DMS53 (cell line): ENCODE data around the gene TMEM184B.
A peak's percentile ranks its signal among the peaks of the same experiment; 100 is the strongest.

Experiments
- DNase-seq: peaks from one replicate; lab custom pipeline; 2025; lab: John Stamatoyannopoulos, UW

Gene TMEM184B

DNA sequence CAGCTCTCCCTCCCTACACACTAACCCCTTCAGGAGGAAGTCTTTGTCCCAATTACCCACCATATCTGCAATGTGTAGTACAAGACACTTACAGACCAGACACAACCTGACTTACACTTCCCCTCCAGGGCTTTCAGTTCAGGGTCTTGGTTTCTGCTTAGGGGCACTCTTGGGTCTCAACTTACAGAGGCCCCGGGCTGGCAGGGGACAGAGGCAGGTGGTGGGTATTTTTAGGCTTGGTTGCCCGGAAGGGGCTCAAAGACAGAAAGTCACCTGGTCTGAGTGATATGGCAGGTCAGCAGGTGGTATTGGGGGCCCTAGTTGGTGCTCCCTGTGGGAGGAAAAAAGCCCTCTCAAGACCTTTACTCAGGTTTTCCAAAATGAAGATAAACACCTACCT, 3.4 kb upstream of the TMEM184B start:
- no peak for DNase-seq

DNA sequence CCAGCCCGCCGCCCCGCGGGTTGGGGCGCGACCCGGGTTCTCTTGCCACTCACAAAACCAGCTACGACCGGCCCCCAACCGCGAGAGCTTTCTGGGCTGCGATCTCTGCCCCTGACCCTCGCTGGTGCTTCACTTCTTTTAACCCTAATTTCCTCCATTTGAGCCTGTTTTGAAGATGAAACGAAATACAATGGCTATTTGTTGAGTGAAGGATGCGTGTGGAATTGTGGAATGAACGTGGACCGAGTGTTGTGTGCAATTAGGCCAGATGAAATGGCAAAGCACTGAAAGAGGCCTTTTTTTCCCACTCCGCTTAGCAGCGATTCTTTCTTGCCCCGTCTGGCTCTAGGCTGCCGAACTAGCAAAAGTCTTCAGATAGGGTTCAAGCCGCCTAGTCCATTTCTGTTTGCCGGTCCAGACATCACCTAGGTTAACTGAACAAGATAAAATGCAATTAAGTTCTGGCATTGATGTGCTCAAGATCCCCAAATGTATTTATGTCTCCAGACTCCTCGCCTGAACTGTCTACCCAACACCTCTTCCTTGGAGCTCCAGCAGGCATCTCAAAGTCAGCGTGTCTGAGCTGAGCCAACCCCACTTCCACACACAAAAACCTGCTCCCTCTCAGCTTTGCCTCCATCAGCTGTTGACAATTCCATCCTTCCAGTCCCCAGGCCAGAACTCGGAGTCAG, 471 bp upstream of the TMEM184B start:
- DNase-seq: no peak

DNA sequence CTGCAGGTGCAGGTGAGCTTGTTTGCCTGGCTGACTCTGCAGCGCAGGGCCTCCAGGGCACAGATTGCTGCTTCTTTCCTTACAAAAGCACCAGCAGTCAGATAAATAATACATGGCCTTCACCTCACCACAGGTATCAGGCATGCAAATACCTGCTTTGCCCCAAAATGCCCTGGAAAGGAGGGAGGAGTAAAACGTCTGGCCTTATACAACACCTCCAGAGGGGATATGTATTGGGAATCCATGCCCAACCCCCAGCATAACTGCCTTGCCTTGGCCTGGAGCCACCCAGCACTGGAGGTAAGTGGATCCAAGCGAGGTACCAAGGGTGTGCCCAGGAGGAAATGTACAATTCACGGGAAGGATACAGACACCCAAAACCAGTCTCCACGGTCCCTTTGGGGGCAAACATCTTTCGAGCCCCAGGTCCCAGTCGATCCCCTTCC, 860 bp downstream of the TMEM184B start:
- peak; percentile 52 for DNase-seq

DNA sequence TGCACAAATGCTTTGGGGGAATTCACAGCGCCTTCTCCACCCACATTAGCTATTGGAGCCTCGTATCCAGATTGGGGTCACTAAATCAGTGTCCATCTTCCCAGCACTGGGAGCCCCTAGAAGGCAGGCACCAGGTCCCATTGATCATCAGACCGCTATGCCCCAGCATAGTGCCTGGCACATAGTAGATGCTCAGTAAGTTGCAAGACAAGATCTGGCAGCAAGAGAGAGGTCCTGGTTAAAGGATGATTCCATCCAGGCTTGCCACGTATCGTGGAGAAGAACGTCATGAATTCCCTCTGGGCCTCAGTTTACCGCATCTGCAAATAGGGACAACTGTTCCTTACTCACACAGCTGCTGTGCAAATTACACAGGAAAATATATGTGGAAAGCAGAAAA, 1.7 kb downstream of the TMEM184B start:
- no peak for DNase-seq

DNA sequence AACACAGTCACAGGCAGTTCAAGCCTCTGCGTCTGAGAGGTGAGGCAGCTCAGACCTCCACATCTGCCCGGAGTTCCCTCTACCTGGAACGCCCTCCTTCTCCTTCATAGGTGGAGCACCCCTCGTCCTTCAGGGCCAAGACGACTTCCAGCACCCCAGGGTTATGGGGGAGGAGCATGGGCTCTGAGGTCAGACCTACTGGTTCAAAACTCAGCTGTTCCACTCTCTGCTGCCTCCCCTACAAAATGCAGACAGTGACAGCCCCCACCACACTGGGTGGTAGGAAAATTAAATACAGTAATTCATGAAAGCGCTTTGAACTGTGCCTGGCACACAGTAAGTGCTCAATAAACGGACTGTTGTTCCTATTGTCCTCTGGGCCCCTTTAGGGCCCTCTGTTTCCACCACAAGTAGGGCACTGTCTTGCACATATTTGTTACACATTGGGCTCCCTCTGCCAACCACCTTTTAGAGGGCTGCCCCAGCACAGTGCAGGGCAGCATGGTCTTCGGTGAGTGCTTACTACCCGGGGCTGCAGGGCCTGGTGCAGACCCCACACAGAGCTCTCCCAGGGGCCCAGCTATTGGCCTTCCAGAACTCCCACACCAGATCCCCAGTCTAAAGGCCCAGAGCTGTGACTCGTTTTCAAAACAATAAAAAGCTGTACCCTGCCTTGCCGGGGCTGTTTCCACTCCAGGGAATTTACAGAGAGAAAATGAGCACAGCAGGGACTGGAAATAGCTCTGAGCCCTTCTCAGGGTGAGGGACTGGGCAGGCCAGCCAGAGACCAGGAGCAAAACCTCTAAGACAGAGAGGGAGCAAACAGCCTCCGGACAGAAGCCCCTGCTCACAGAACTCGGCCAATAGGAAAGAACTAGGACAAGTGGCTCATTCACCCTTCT, 2.5 kb downstream of the TMEM184B start:
- no peak for DNase-seq

DNA sequence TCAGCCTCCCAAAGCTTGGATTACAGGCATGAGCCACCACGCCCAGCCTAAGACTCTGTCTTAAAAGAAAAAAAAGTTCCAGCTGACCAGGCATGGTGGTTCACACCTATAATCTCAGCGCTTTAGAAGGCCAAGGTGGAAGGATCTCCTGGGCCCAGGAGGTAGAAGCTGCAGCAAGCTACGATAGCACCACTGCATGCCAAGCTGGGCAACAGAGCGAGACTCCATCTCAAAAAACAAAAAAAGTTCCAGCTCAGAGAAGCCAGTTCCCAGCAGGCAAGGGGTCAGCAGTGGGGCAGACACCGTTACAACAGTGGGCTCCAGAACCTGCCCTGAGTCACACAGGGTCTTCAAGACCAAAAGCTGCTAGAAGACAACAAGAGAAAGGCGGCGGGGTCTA, 3.3 kb downstream of the TMEM184B start:
- no peak for DNase-seq

DNA sequence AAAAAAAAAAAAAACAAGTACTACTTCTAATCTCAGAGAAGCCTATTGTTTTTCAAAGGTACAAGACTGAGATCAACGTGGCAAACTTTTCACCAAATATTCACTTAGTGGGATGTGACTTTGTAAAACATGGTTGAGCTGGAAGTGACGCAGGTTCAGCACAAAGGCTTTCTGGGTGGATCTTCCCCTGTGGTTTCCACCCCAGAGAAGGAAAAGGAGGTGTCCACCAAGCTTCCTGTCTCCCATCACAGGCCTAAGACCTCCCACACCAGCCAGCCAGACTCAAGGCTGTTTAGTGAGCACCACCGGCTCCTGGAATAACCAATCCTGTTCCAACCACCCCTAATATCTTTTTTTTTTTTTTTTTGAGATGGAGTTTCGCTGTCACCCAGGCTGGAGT, 5.7 kb downstream of the TMEM184B start:
- no peak for DNase-seq

DNA sequence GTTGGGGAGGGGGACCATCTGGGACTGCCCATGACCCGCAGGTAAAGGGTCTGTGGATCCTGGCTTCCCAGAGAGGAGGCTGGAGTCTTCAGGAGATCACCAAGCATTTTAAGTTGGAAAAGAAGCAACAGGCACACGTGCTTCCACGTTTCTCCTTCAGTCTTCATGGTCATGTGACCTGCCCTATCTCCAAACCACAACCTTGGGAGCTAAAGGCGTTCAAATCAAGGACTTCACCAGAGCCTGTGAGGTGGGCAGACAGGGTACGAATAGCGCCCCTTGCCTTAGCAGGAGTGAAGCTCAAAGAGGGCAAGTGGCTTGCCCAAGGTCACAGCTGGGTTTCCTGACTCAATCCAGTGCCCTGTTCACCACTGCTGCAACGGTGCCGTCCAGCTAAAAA, 6.7 kb downstream of the TMEM184B start:
- DNase-seq: no peak

DNA sequence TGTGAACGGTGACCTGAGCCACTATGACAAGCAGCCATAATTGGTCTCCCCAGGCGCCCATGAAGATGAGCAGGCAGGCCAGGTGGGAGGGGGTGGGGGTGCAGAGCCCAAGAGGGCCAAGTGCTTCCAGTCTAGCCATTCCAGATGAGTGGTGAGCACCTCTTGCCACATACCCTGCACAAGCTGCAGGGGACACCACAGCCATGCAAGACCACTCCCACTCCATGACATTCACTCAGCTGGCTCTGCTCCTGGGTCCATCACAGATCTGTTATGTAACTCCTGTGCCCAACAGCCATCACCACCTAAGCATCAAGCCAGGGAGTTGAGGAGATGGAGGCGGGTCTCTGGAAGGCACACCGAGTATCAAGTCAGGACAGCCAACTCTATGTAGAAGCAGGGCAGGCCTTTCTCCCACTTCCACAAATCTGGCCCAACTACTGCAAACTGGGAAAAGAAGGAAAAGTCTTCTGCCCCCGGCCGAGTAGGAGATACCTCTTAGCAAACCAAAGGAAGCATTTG, 8.4 kb downstream of the TMEM184B start:
- DNase-seq: no peak

DNA sequence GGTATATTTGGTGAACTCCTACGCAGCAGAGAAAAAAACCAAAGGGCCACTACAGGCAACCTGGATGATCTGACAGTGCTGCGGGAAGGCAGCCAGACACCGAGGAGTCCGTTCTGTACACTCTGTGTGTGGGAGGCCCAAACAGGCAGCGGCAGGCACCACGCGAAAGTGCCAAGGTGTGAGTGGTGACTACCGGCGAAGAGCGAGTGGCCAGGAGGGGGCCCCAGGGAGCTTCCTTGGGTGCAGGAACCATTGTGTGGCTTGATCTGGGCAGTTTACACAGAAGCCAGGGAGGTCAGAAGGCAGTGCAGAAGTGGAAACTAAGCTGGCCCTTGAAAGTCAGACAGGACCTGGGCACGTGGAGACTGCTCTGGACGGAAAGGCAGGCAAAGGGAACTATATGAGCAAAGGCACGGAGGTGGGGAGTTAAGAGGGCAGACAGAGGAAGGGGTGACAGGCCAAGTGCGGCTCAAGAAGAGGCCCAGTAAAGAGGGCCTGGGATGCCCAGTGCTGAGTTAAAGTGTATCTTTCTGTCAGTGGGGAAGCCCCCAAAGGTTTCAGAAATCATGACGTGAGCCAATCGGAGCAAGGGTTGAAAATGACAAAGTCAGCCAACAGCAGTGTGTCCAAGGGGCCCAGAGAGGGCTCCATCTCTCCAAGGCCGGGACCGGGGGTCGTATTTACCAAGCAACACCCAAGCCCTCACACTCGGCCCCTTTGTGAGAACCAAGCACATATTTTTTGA, 10.6 kb downstream of the TMEM184B start:
- peak; percentile 23 for DNase-seq

DNA sequence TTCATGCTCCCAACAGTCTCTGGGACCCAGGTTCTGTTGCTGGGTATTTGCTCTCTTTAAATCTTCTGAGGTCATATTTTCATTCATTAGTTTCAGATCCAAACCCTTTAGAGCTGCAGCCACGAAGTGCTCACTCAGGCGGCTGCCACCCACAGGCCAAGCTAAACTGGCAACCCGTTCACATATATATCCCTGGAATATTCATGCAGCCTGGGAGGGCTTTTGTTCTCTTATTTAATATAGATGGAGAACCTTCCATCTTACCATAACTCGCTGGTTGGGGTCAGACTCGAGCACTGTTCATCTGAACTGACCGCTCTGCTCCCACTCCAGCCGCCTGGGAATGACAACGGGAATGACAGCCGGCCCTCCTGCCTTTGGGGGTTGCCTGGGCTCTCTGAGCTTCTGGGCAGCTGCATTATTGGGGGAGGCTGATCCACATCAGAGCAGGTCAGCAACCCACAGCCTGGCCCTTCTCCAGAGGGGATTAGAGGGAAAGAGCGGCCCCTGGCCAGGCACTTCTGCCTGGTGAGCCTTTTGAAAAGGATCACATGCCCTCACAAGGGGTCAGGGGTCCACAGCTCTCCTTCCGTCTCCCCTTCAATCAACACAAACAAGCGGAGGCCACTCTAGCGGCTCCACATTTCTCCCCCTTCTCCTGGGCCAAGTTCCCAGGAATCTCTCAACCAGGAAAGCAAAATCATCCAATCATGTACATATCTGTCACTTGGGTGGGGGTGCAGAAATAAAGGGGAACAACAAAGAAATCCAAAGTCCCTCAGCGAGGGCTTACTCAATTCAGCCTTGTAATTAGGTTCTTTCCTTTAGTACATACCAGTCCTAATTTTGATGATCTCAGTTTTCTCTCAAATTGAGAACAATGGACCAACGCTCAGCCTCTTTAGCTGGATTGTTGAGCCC, 11.8 kb downstream of the TMEM184B start:
- no peak for DNase-seq

DNA sequence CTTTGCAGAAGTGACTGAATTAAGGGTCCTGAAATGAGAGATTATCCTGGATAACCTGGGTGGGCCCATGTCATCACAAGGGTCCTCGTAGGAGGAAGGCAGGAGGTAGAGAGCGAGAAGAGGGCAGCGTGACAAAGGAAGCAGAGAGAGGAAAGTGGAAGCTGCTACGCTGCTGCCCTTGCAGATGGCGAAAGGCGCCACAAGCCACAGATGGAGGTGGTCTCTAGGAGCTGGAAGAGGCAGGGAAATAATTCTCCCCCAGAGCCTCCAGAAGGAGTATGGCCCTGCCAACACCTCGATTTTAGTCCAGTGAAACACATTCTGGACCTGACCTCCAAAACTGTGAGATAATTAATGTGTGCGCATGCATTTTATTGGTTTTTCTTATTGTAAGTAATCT, 13.4 kb downstream of the TMEM184B start:
- no peak for DNase-seq

DNA sequence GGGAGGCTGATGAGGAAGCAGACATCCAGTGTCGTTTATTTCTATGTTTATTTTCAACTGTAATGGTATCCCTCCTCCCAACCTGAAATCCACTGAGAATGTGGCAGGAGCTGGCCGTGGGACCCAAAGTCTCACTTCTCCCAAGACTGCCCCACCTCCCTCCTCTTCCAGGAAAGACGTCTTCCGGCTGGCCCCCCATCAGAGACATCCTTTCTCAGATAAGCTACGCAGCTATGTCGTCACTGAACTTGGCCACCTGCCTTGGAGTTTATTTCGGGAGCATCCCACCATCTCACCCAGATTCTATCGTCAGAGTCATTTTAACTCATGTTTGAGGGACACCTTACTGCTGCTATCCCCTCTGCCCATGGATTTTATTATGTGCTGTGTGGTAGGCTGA, 13.9 kb downstream of the TMEM184B start:
- no peak for DNase-seq

DNA sequence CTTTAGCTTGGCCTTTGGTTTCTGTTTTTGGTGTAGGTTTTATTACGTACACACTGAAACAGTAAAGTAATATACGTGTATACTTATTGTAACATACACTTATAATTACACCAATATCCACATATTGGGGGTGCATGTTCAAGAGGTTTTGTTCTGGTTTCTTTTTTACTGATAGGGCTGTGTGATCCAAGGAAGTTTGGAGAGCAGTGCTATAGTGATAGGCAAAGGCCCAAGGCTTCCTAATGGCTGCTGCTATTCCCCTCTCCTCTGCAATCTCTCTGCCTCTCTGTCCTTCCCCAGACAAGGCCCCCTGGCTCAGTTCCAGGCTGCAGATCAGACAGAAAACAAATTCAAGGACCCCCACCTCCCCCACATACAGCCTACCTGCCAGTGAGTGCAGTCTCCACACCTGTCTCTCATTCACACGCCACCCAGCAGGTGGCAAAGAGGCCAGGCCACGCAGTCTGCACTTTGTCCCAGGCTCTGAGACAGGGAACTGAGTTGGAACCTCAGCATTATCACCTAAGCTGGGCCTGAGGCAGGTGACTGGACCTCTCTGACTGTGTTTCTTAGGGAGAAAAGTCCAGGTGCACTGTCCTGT, 15.1 kb downstream of the TMEM184B start:
- DNase-seq: peak; percentile 90

DNA sequence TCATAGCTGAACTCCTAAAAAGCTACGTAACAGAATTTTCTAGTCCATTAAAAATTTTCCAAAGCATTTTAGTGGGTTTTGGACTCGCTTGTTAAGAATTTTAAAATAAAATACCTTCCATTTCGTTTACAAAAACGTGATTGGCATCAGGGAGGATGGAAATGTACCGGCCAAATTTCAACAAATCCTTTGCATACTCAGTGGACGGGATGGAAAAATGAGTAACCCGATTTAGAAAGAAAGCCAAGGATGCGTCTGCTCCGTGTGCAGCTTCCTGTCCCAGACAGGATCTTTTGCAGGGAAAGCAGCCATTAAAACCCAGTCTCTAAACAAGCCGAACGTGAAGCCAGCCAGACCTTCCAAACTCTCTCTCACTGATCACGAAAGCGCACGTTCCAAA, 15.6 kb downstream of the TMEM184B start:
- DNase-seq: peak; percentile 36

DNA sequence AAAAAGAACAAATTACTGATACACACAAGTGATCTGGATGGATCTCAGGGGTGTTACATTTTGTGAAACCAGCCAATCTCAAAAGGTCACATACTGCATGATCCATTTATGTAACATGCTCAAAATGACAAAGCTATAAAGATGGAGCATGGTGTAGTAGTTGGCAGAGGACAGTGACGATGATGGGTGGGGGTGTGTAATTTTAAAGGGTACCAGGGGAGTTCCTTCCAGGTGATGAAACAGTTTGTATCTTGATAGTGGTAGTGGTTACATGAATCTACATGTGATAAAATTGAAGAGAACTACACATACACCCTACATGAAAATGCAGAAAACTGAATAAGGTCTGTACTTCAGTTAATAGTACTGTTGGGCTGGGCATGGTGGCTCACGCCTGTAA, 17.1 kb downstream of the TMEM184B start:
- no peak for DNase-seq

DNA sequence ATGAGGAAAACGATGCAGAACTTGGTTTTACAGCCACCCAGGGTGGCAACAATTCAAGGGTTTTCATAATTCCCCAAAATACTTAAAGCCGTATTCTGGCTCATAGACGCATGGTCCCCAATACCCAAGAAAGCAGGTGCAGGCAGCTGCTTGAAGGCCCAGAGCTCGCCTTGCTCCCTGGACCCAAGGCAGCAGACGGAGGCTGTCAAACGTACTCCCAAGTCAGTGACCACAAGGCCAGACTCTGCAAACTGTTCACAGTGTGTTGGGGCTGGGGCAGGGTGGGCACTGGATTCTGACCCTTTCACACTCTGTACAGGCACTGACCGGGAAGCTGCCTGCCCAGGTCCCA, 21.5 kb downstream of the TMEM184B start:
- no peak for DNase-seq

DNA sequence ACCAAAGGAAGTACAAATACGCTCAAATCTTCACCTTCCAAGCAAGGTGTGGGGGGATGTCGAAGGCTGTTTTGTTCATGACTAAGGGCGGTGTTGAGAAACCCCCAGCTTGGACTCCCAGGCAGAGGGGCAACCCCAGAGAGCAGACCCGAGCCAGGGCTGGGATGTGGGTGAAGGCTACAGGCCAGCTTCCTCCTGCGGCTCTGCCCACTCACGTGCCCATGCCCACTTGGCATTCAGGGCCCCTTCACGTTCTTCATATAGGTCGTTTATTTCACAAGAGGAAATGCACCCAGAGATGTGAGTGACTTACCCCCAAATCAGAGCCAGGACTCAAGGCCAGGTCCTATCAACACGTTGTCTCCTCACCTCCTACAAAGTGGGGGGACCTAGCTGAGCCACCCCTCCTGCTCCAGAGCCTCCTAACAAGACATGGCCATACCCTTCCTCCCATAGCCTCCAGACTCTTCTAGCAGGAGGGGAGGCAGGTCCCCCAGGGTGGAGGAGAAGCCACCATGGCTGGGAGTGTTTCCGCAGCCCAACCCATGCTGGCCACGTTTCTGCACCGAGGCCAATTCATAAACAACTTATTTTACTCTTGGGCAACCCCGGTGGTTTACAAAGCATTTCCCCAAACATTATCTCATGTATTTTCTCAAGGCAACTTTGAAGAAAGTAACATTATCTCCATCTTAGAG, 22.0 kb downstream of the TMEM184B start:
- no peak for DNase-seq

DNA sequence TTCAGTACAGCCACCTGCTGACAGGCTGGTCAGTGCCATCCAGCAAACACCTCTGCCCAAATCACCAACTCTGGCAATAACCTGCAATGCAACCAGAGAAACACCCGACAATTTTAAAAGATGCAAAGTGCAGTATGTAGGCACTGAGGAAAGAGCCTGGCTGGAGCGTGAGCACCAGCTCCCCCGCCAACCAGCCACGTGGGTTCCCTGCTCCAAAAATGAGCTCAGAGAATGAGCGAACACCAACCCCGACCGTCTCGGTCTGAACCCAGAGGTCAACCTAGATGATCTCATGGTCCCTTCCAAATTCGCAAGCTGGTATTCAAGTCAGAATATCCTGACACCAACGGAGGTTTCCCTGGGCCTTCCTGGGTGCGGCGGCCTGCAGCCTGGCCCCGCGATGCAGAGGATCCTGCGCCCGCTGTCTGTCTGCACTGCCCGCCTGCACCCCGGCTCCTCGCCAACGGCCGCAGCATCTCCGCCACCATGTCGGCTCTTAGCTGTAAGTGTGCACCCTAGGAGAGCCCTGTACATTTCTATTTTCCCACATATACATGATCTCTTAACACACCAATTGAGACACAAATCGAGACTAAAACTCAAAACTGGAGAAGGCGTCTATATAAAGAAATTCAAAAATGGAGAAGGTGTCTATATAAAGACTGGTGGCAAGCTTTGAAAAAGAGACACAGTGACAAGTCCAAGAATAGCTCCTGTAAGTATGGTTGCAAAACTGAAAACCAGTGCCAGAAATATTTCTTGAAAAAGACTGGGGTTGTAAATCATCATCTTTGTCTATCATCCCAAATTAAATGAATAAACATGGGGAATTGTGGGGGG, 22.8 kb downstream of the TMEM184B start:
- DNase-seq: no peak

DNA sequence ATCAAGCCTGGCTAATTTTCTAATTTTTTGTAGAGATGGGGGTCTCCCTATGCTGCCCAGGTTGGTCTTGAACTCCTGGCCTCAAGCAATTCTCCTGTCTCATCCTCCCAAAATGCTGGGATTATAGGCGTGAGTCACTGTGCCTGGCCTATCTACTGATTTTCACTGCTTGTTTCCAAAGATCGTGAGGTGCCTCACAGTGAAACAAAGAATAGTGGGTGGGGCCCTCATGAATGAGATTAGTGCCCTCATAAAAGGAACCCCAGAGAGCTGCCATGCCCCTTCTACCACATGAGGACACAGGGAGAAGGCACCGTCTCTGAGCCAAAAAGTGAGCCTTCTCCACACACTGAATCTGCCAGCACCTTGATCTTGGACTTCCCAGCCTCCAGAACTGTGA, 23.5 kb downstream of the TMEM184B start:
- DNase-seq: no peak
